GM19455 (cell line): ENCODE data around the gene INKA1.
"Not testable (repeated sequence)": the region's sequence is repeated elsewhere in the genome, so short reads cannot be mapped to it uniquely, and the experiment has no call there.

Experiments used
- ATAC-seq: cut with Tn5 transposase; IDR thresholded peaks from one replicate; pipeline ENCODE4 v1.9.1; 2021; ENCODE audit not compliant: unreplicated experiment

Gene INKA1

DNA sequence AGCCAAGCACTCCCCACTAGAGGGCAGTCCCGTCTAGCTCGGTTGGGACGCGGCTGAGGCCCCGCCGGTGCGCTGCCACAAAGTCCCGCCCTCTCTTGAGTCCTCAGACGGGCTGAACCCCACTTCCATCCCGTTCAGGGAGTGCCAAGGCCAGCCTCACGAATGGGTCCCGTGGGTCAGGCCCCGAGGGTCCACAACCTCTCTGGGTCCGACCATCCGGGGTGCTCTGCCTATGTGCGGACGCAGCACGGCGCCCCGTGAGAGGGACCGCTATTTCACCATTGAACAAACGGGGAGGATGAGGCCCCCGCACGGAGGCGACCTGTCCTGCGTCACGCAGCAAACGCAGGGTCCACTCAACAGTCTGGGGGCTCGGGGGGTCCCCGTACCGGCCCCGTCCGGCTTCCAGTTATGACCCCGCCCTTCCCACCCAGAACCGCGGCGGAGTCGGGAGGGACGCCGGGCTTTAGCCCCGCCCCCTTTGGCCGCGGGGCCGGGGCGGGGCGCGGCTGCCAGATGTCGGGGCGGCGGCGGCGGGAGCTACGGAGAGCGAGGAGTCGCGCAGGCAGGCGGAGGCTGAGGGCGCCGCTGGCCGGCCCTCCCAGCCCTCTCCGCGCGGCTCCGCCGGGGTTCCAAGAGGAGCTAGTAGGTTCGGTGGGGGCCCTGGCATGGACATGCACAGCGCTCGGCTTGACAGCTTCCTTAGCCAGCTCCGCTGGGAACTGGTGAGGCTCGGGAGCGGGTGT, at the start of gene INKA1:
Gene INKA1 (plus strand): TSS at position 543 of the 746 bp plus-strand sequence. CDS start 132 bp downstream, at position 675.
- peak; percentile 63 for ATAC-seq

DNA sequence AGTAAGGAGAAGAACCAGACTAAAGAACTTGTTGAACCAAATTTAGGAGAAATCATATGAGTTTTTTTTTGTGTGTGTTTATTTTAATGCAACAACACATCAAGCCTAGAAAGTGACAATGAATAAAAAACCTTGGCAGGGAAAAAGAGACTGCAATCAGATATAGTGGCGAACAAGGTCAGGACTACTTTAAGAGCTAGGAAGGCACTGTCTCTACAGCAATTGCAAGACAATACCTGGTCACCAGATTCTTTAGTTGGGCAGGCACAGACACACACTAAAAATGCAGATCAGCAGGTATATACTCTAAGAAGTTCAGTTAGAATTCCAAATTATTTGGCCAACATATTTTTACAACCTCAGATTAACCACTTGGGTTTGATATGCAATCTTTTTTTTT, 48.5 kb upstream of the INKA1 start:
- ATAC-seq: no peak

DNA sequence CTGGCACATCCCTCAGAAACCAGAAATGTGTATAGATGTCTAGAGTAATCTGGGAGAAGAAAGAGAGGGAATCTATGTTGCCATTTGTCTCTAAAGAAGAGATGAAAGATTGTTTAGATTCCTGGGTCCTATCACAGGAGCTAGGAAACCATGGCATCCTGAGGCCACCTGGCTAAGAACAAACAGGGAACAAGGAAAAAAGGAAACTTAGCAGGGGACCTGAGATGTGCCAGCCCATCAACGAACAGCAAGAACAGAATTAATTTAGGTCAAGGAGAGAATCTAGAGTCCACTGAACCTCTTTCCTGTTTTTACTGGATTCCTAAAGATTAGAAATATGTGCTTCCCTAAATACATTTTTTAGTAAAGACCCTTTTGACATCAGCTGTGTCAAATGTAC, 47.0 kb upstream of the INKA1 start:
- no peak for ATAC-seq

- ATAC-seq: no peak
Measured at GRCh38 chr3:49757197-49757596, 45.9 kb upstream of the INKA1 start.

DNA sequence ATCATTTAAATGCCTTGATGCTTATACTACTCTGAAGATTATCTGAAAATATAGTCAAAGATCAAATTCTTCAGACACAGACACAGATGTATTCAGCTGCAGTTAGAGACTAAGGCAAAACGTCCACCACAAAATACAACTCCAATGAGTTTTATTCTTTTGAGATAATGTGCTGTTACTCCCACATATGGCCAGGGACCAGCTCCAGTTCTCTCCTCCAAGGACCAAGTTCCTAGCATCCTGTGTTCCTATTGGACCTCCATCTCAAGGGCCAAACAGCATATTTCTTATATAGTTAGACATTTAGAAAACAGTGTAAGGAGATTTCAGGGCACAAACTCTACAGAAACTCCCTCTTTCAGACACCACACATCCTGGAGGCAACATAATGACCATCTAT, 43.8 kb upstream of the INKA1 start:
- no peak for ATAC-seq

GRCh38 chr3:49761661-49762060, 41.4 kb upstream of the INKA1 start:
- ATAC-seq: no peak

- ATAC-seq: no peak
Measured at GRCh38 chr3:49763981-49764380, 39.1 kb upstream of the INKA1 start.

DNA sequence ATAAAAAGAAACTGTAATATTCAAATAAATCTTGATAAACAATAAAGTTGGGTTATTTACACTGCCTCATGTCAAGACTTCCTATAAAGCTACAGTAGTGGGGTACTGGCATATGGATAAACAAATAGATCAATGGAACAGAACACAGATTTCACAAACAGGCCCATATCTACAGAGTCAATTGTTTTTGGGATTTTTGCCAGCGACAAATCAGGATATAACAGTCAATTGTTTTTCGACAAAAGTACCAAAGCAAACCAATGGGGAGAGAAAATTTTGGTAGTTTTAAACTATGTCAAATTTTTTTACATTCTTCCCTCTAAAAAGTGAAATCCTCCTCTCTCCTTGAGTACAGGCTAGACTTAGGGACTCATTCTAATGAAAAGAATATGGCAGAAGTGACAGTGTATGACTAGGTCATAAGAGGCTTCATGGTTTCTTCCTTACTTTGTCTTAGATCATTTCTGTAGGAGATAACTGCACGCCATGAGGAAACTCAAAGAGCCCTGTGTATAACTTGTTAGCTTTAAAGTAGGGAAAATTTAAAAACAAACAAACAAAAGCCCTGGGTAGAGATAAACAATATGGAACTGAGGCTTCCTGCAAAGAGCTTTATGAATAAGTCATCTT, 33.7 kb upstream of the INKA1 start:
- ATAC-seq: no peak

GRCh38 chr3:49769926-49770325, 33.1 kb upstream of the INKA1 start:
- no peak for ATAC-seq

GRCh38 chr3:49771340-49771938, 31.6 kb upstream of the INKA1 start:
- no peak for ATAC-seq

GRCh38 chr3:49772703-49773102, 30.4 kb upstream of the INKA1 start:
- no peak for ATAC-seq

DNA sequence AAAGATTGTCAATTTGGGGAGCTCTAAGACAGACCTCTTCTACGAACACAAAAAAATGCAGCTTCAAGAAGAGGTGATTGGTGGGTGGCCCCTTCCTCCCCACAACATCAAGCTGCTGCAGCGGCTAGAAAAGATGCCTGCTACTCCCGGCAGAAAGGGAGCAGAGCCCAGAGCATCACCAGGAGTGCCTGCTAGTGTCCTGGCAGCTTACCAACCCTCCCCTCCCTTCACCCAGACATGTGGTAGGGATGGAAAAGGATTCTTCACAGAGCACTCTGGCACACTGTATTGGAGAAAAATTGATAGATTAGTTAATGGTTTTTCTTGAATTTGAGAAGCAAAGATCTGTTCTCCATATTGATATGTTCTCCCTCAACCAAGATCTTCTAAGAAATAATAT, 27.5 kb upstream of the INKA1 start:
- no peak for ATAC-seq

- ATAC-seq: not testable (repeated sequence)
Measured at GRCh38 chr3:49776101-49776500, 27.0 kb upstream of the INKA1 start.

DNA sequence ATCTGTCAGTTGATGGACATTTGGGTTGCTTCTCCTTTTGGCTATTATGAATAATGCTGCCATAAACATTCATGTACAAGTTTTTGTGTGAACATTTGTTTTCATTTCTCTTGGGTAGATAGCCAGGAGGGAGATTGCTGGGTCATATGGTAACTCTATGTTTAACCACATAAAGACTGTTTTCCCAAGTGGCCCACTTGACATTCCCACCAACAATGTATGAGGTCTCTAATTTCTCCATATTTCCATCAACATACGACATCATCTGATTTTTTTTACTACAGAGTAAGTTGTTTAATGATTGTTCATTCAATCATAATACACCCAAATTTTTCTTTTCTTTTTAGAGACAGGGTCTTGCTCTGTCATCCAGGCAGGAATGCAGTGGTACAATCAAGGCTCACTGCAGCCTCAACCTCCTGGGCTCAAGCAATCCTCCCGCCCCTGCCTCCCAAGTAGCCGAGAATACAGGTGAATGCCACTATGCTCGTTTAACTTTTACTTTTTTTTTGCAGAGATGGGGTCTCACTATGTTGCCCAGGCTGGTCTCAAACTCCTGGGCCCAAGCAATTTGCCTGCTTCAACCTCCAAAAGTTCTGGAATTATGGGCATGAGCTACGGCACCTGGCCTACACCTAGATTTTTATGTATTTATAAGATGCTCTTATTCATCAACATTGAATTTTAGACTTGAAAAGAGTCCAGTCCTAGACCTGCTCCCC, 23.5 kb upstream of the INKA1 start:
- no peak for ATAC-seq

GRCh38 chr3:49780080-49780974, 22.7 kb upstream of the INKA1 start:
- no peak for ATAC-seq

- ATAC-seq: not testable (repeated sequence)
Measured at GRCh38 chr3:49780975-49781365, 22.1 kb upstream of the INKA1 start.

GRCh38 chr3:49781415-49782199, 21.5 kb upstream of the INKA1 start:
- ATAC-seq: no peak

DNA sequence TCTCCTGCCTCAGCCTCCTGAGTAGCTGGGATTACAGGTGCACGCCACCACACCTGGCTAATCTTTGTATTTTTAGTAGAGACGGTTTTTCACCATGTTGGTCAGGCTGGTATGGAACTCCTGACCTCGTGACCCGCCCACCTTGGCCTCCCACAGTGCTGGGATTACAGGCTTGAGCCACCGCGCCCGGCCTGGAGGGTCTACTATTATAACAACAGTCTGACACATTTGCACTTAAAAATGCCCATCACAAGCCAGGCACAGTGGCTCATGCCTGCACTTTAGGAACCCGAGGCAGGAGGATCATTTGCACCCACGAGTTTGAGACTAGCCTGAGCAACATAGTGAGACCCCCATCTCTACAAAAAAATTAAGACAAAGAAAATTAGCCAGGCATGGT, 20.8 kb upstream of the INKA1 start:
- not testable (repeated sequence) for ATAC-seq

GRCh38 chr3:49785565-49786356, 17.3 kb upstream of the INKA1 start:
- peak; percentile 42 for ATAC-seq
